Esophagus squamous epithelium (tissue), 5 donors: ENCODE measurements around the gene RNF126. TPM values are rescaled to one million over a fixed set of nuclear protein-coding genes. Genes with fewer than 3 reads are reported as not detected.

Experiments
- DNase-seq: peaks from one replicate; lab custom pipeline; 2025; lab: John Stamatoyannopoulos, UW
- H3K27ac ChIP-seq, 4 donors: fragments of 200-600 bp; sonication (generic); one replicate each; pipeline ENCODE4 v1.5.1; 2016 to 2019; ENCODE audit warnings: mild to moderate bottlenecking in 1 of 4
- H3K27me3 ChIP-seq, 4 donors: fragments of 200-600 bp; sonication (generic); 1 replicate in 3 of 4; 2 replicates in 1 of 4; pipeline versions ENCODE4 v1.5.1 to v1.6.0; 2017 to 2021; ENCODE audit warnings: antibody characterized with exemption in 1 of 4
- H3K36me3 ChIP-seq, 3 donors: fragments of 200-600 bp; sonication (generic); one replicate each; pipeline ENCODE4 v1.5.1; 2016 to 2019
- H3K4me1 ChIP-seq, 3 donors: fragments of 200-600 bp; sonication (generic); one replicate each; pipeline ENCODE4 v1.5.1; 2017 to 2019
- H3K4me3 ChIP-seq, 4 donors: fragments of 200-600 bp; sonication (generic); 1 replicate in 3 of 4; 2 replicates in 1 of 4; pipeline ENCODE4 v1.5.1; 2016 to 2019; ENCODE audit warnings: mild to moderate bottlenecking in 2 of 4, moderate library complexity in 1 of 4
- H3K9me3 ChIP-seq, 3 donors: fragments of 200-600 bp; sonication (generic); one replicate each; pipeline ENCODE4 v1.5.1; 2016 to 2019
- CTCF ChIP-seq, 6 experiments: fragments of 450-650 bp in 4 of 6; fragments of 200-600 bp in 2 of 6; sonication (generic) in 2 of 6; IDR thresholded peaks; one replicate each; pipeline ENCODE4 v1.5.1; 2016 to 2019; ENCODE audit warnings: antibody characterized with exemption in 6 of 6, mild to moderate bottlenecking in 4 of 6, moderate library complexity in 4 of 6
- POLR2A ChIP-seq, 4 donors: fragments of 450-650 bp; IDR thresholded peaks; one replicate each; pipeline ENCODE4 v1.6.1; 2017; ENCODE audit warnings: antibody characterized with exemption in 4 of 4, mild to moderate bottlenecking in 4 of 4, moderate library complexity in 3 of 4
- WGBS, 2 donors: methylation state at CpG; one replicate each; pipeline ENCODE4 v1.1.5; 2018; 5-methylcytosine and 5-hydroxymethylcytosine counted together
- intact Hi-C: fragments of 100-400 bp; cut with DNase I; formaldehyde crosslinking; loops from one replicate; pipeline ENCODE4 v1.15.0; 2022
- total RNA-seq, 4 donors: library from RNA; depleted of rRNA; stranded (reverse); fragments of >200 nt; gene quantifications; one replicate each; pipeline ENCODE4 v1.1.0, GENCODE V29; 2016
- donor health status: DM: yes; HTN: yes; CAD: no.

The RNF126 gene
- total RNA-seq, 4 donors from 2014 or later: 82.1 to 118 (median 98.4) TPM

GRCh38 chr19:664913-665443 lies 2.0 kb upstream of the RNF126 start:
- peak; percentile 82 to 95 (median 92) for TF ChIP-seq CTCF (IDR thresholded peaks at IDR 0.05)
- no peak for TF ChIP-seq POLR2A (IDR thresholded peaks at IDR 0.05)
- Histone ChIP-seq H3K4me1 (peaks cover 28 to 44% (median 34%) of the 10 kb centered on the region in 3 donors), H3K9me3 (no peaks in the 10 kb centered on the region), H3K4me3 (peak overlapping the region in 3 of 4 donors; percentile 3 to 55 (median 15)), H3K27ac (peak overlapping the region in 2 of 4 donors; percentile 15 to 97), H3K36me3 (no peaks in the 10 kb centered on the region), H3K27me3 (no peaks in the 10 kb centered on the region)
- intact Hi-C loops: loop anchor here (5.0 kb wide), 1 partner anchor 67 kb away; no protein-coding TSS in a partner anchor
- 5 to 12% methylated on average over 7 to 10 of the region's 24 CpGs for WGBS, 2 donors
- DNase-seq: no peak

GRCh38 chr19:663682-664117 lies 686 bp upstream of the RNF126 start:
- H3K4me3 ChIP-seq: peak overlapping the region; percentile 17 to 100 (median 92)
- intact Hi-C loops: no loop called here
- peaks cover 41 to 57% (median 45%) of the 10 kb centered on the region in 3 donors for H3K4me1 ChIP-seq
- H3K36me3 ChIP-seq: no peaks in the 10 kb centered on the region
- peak in 1 of 6 experiments; percentile 5 for TF ChIP-seq CTCF (IDR thresholded peaks at IDR 0.05)
- no peak for TF ChIP-seq POLR2A (IDR thresholded peaks at IDR 0.05)
- DNase-seq: no peak
- 23 to 24% methylated on average over 7 to 9 of the region's 18 CpGs for WGBS, 2 donors
- no peaks in the 10 kb centered on the region for H3K9me3 ChIP-seq
- H3K27me3 ChIP-seq: no peaks in the 10 kb centered on the region
- peak overlapping the region; percentile 97 to 99 (median 98) for H3K27ac ChIP-seq

GRCh38 chr19:662207-662961 lies 630 bp downstream of the RNF126 start:
- TF ChIP-seq CTCF (IDR thresholded peaks at IDR 0.05): no peak
- peak in 1 of 4 donors; percentile 41 for TF ChIP-seq POLR2A (IDR thresholded peaks at IDR 0.05)
- Histone ChIP-seq H3K4me3 (peak overlapping the region; percentile 85 to 100 (median 98)), H3K27me3 (no peaks in the 10 kb centered on the region), H3K9me3 (no peaks in the 10 kb centered on the region), H3K4me1 (peaks cover 52 to 70% (median 58%) of the 10 kb centered on the region in 3 donors), H3K27ac (peak overlapping the region; percentile 93 to 99 (median 98)), H3K36me3 (peaks cover 0 to 13% (median 0%) of the 10 kb centered on the region in 3 donors)
- intact Hi-C loops: no loop called here
- no peak for DNase-seq
- 0 to 1% methylated on average over 5 to 13 of the region's 81 CpGs for WGBS, 2 donors

- no peaks in the 10 kb centered on the region for H3K27me3 ChIP-seq
- no peaks in the 10 kb centered on the region for H3K9me3 ChIP-seq
- H3K4me3 ChIP-seq: peak overlapping the region; percentile 85 to 100 (median 98)
- H3K36me3 ChIP-seq: peaks cover 0 to 21% (median 0%) of the 10 kb centered on the region in 3 donors
- no peak for DNase-seq
- H3K4me1 ChIP-seq: peaks cover 52 to 78% (median 61%) of the 10 kb centered on the region in 3 donors
- intact Hi-C loops: no loop called here
- WGBS, 2 donors: 2 to 14% methylated on average over 12 to 13 of the region's 31 CpGs
- peak overlapping the region; percentile 93 to 99 (median 98) for H3K27ac ChIP-seq
- TF ChIP-seq CTCF (IDR thresholded peaks at IDR 0.05): no peak
- peak in 1 of 4 donors; percentile 5 for TF ChIP-seq POLR2A (IDR thresholded peaks at IDR 0.05)
Measured at GRCh38 chr19:661427-662196, 1.4 kb downstream of the RNF126 start.
